ELR (cell line): ENCODE data around the gene ISOC2.
A peak's percentile ranks its signal among the peaks of the same experiment; 100 is the strongest.

Experiments
- DNase-seq: peaks from one replicate; pipeline ENCODE4 v3.0.0-alpha.2; 2015; ENCODE audit warnings: low read depth

The ISOC2 gene

GRCh38 chr19:55489711-55490477 lies 28.5 kb upstream of the ISOC2 start:
- no peak for DNase-seq

- no peak for DNase-seq
Measured at GRCh38 chr19:55488986-55489710, 27.7 kb upstream of the ISOC2 start.

GRCh38 chr19:55487924-55488687 lies 26.7 kb upstream of the ISOC2 start, which contains the start of gene SSC5D:
TSS of gene SSC5D (plus strand) at chr19:55488436. CDS start at chr19:55488590, 154 bp downstream.
- DNase-seq = peak; percentile 46

- DNase-seq = peak; percentile 89
Measured at GRCh38 chr19:55486971-55487923, 25.8 kb upstream of the ISOC2 start.

GRCh38 chr19:55486043-55486970 lies 24.9 kb upstream of the ISOC2 start:
- no peak for DNase-seq

GRCh38 chr19:55485439-55486011 lies 24.1 kb upstream of the ISOC2 start:
- DNase-seq = peak; percentile 23

- DNase-seq = peak; percentile 74
Measured at GRCh38 chr19:55484593-55485438, 23.4 kb upstream of the ISOC2 start, which contains the start of gene NAT14. TSS of gene NAT14 (plus strand) at chr19:55485188. CDS start at chr19:55485709, 521 bp downstream.

- DNase-seq = no peak
Measured at GRCh38 chr19:55483706-55484592, 22.5 kb upstream of the ISOC2 start.

GRCh38 chr19:55482967-55483705 lies 21.7 kb upstream of the ISOC2 start:
- DNase-seq = no peak

- no peak for DNase-seq
Measured at GRCh38 chr19:55482156-55482961, 20.9 kb upstream of the ISOC2 start.

GRCh38 chr19:55481794-55482155 lies 20.3 kb upstream of the ISOC2 start:
- DNase-seq = no peak

GRCh38 chr19:55481148-55481793 lies 19.8 kb upstream of the ISOC2 start:
- DNase-seq = no peak

GRCh38 chr19:55479451-55480230 lies 18.2 kb upstream of the ISOC2 start:
- no peak for DNase-seq

GRCh38 chr19:55479045-55479444 lies 17.6 kb upstream of the ISOC2 start:
- DNase-seq = no peak

GRCh38 chr19:55478364-55478763 lies 16.9 kb upstream of the ISOC2 start:
- DNase-seq = no peak
